NCI-H82 (cell line): ENCODE data around the gene CRISP2.

Experiments
- DNase-seq: peaks from one replicate; lab custom pipeline; 2025; lab: John Stamatoyannopoulos, UW

Gene CRISP2

GRCh38 chr6:49662231-49662891 lies 51.0 kb downstream of the CRISP2 start:
- DNase-seq, result peak; percentile 66

GRCh38 chr6:49653942-49654341 lies 59.4 kb downstream of the CRISP2 start:
- DNase-seq, result no peak

- no peak for DNase-seq
Observed at GRCh38 chr6:49653438-49653837, 59.9 kb downstream of the CRISP2 start.

- no peak for DNase-seq
Observed at GRCh38 chr6:49651239-49651638, 62.1 kb downstream of the CRISP2 start.

- peak; percentile 9 for DNase-seq
Observed at GRCh38 chr6:49649988-49650387, 63.4 kb downstream of the CRISP2 start.

- DNase-seq, result no peak
Observed at GRCh38 chr6:49648036-49648435, 65.3 kb downstream of the CRISP2 start.

- no peak for DNase-seq
Observed at GRCh38 chr6:49647476-49647875, 65.9 kb downstream of the CRISP2 start.

- DNase-seq, result no peak
Observed at GRCh38 chr6:49646942-49647341, 66.4 kb downstream of the CRISP2 start.

GRCh38 chr6:49646130-49646824 lies 67.1 kb downstream of the CRISP2 start:
- DNase-seq, result peak; percentile 25

- no peak for DNase-seq
Observed at GRCh38 chr6:49645139-49645538, 68.2 kb downstream of the CRISP2 start.
